Retinal pigment epithelial cell (primary cell): ENCODE measurements around the gene CALHM5.

ENCODE experiments used
- DNase-seq: peaks from one replicate; pipeline ENCODE4 v3.0.0-alpha.2; 2010; ENCODE audit warnings: low read depth
- H3K4me3 ChIP-seq: 2 replicates; pipeline ENCODE4 v1.5.1; 2011; ENCODE audit warnings: mild to moderate bottlenecking, low read length, control low read depth, moderate library complexity
- TF ChIP-seq, protein P1 (sequence below): conservative IDR thresholded peaks from 2 replicates; pipeline ENCODE4 v1.5.1; 2011; ENCODE audit warnings: low read depth, low read length, control low read depth, inconsistent platforms

CALHM5 gene

DNA sequence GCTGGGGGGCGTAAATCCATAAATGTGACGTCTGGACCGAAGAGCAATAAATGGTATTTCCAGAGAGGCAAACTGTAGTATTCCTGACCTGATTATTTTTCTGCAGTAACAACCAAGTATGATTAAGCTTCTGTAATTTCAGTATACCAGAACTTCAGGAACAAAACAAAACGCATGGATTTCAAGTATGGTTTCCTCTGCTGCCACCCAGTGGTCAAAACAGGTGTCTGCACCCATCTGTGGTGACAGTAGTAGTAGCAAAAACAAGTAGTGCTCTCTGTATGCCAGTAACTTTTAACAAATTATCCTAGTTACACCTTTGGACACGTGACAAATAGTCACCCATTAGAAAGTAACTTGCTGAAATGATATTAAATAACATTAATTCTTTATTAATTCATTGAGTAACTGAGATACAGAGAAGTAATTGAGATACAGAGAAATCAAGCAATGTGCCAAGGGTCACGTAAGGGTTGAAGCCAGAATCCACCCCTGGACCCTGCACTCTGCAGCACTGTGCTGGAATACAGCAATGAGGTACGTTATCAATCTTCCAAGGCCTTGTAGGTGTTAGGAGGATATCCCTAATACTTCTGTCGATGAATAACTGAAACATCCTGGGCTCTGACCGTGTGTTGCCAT is 50.1 kb downstream of the CALHM5 start:
- TF ChIP-seq, protein P1, sequence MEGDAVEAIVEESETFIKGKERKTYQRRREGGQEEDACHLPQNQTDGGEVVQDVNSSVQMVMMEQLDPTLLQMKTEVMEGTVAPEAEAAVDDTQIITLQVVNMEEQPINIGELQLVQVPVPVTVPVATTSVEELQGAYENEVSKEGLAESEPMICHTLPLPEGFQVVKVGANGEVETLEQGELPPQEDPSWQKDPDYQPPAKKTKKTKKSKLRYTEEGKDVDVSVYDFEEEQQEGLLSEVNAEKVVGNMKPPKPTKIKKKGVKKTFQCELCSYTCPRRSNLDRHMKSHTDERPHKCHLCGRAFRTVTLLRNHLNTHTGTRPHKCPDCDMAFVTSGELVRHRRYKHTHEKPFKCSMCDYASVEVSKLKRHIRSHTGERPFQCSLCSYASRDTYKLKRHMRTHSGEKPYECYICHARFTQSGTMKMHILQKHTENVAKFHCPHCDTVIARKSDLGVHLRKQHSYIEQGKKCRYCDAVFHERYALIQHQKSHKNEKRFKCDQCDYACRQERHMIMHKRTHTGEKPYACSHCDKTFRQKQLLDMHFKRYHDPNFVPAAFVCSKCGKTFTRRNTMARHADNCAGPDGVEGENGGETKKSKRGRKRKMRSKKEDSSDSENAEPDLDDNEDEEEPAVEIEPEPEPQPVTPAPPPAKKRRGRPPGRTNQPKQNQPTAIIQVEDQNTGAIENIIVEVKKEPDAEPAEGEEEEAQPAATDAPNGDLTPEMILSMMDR: peak; percentile 92

DNA sequence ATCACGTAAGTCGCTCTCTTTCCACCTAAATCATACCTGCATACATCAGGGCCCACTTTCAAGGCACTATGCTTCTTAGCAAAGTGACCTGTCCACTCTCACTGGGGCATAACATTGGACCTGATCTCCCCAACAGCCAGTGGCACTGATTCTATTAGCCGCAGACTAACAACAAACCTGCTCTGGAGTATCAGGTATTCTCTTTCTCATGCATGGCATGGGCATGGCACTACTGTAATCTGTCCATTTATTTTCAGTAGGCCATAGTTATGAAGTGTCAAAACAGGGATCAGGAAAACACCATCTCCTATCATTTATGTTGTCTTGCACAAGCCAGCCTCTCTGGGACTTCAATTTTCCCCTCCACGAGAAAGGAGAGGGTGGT is 50.6 kb downstream of the CALHM5 start:
- no peak overlapping the region for H3K4me3 ChIP-seq
- TF ChIP-seq, protein P1: no peak
- DNase-seq: no peak

More for the DNA sequence above, 50.1 kb downstream of the CALHM5 start:
- no peak for DNase-seq
- H3K4me3 ChIP-seq: no peak overlapping the region

DNA sequence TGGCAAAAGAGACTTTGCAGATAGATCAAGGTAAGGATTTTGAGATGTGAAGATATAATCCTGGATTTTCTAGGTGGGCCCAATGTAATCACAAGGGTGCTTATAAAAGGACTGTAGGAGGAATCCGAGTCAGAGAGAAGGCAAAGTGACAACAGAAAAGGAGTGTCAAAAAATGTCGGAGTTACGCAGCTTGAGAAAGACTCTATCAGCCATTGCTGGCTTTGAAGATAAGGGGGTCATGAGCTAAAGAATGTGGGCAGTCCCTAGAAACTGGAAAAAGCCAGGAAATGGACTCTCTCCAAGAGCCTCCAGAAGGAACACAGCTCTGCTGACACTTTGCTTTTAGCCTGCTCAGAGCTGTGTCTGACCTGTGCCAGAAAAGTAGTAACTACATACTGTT is 51.2 kb downstream of the CALHM5 start:
- TF ChIP-seq, protein P1: no peak
- no peak overlapping the region for H3K4me3 ChIP-seq
- DNase-seq: no peak

DNA sequence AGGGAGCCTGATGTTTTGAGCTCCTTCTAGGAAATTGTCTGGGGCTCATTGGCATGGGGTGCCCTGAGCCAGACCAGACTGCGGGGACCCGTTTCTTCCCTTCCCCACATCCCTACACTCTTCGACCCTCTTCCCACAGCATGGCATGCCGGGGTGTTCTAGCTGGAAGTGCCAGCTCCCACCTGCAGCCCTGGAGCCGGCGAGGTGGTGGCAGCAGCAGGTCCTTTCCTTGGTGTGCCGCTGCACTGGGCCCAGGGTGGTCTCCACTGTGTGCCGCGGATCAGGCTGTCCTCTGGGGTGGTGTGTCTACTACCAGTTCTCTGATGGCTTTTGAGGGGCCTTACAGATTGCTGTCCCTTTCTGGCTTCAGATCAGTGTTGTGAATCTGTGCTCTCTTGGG is 52.4 kb downstream of the CALHM5 start:
- no peak for DNase-seq
- TF ChIP-seq, protein P1: no peak
- no peak overlapping the region for H3K4me3 ChIP-seq

DNA sequence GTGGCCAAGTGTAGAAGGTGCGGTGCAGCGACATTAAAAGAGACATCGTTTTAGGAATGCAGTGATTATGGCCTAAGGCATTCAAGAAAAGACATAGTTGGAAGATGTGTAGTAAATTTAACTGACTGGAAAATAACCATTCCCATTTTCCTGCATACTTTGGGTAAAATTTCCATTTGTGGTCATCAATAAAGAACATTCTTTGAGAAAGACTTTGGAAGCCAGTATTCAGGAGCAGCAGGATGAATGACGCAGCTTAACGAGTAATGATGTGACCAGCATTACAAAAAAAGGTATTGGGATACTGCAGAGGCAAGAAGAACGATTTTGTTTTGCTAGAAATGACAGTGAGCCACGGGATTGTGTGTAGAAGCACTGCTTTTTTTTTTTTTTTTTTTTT is 52.9 kb downstream of the CALHM5 start:
- TF ChIP-seq, protein P1: no peak
- no peak overlapping the region for H3K4me3 ChIP-seq
- no peak for DNase-seq

DNA sequence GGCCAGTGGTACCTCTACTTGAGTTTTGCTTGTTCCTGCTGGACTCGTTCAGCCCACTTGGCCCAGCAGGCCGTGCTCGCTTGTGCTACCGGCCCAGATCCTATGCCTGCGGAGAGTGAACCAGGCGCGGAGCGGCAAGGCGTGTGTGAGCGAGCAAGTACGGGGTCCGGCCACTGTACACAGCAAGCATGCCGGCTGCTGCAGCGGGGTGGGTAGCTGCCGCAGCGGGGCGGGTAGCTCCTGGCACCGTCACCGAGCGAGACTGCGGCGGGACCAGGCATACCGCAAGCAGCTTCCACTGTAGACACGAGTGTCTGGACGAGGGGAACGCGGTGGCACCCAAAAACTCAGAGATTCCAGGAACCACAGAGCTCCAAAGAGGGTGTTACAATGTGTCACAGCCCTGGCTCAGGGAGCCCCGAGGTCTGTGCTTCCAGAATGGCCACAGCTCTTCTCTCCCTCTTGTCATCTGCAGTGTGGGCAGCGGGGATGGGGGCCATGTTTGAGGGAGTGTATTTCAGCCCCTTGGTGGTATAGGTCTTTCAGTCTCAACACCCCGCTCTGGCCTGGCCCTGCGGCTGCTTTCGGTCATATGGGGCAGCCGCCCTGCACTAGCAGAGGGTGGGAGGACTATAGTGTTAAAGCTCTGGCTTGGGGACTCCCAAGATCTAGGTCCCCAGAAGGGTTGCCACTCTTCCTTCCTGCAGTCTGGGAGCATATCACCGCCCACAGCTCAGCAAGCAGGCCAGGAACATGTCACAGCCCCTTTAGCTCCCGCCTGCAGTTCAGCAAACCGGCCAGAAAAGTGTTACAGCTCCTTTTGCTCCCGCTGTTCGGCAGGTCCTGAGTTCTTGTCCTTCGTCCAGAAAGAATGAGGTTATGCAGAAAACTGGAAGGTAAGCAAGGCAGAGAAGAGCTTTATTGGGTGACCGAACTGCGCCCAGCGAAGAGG is 53.8 kb downstream of the CALHM5 start:
- TF ChIP-seq, protein P1: no peak
- H3K4me3 ChIP-seq: peak overlapping the region; percentile 44
- no peak for DNase-seq

DNA sequence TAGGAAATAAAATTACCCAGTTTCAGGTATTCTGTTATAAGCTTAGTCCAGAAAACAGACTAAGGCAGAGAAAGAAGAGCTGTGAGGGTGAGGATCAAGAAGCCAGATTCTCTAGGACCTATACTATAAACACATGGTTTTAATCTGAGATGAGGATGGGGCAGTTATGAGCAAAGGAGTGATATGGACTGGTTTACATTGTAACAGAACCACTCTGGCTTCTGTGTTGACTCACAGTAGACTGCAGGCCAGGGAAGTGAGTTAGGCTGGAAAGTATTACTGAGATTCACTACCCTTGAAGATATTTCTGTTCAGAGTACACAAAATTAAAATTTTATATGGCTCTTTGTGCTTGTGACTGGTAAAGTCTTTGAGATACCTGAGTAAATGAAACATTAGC is 56.7 kb downstream of the CALHM5 start:
- no peak overlapping the region for H3K4me3 ChIP-seq
- no peak for DNase-seq
- TF ChIP-seq, protein P1: no peak
